Osteocyte (in vitro differentiated cells): Measurements from ENCODE around the gene TAGLN. TPM values are rescaled to one million over a fixed set of nuclear protein-coding genes. Genes with fewer than 3 reads are reported as not detected.

Experiments used
- DNase-seq: peaks from one replicate; pipeline ENCODE4 v3.0.0; 2021; ENCODE audit warnings: mixed read lengths; ENCODE audit not compliant: unreplicated experiment; ENCODE audit errors: extremely low spot score
- H3K27ac Mint-ChIP-seq: one replicate; pipeline ENCODE4 v1.8.0; 2021; ENCODE audit warnings: mild to moderate bottlenecking, mixed read lengths; ENCODE audit not compliant: unreplicated experiment
- H3K27me3 Mint-ChIP-seq: one replicate; pipeline ENCODE4 v1.8.0; 2021; ENCODE audit warnings: mixed read lengths; ENCODE audit not compliant: unreplicated experiment
- H3K36me3 Mint-ChIP-seq: one replicate; pipeline ENCODE4 v1.8.0; 2021; ENCODE audit warnings: mixed read lengths; ENCODE audit not compliant: unreplicated experiment
- H3K4me1 Mint-ChIP-seq: one replicate; pipeline ENCODE4 v1.8.0; 2021; ENCODE audit warnings: mixed read lengths; ENCODE audit not compliant: unreplicated experiment
- H3K4me3 Mint-ChIP-seq: one replicate; pipeline ENCODE4 v1.8.0; 2021; ENCODE audit warnings: mild to moderate bottlenecking, moderate library complexity, mixed read lengths; ENCODE audit not compliant: unreplicated experiment
- H3K9me3 Mint-ChIP-seq: one replicate; pipeline ENCODE4 v1.8.0; 2021; ENCODE audit warnings: mixed read lengths; ENCODE audit not compliant: unreplicated experiment
- CTCF ChIP-seq: fragments of 200-600 bp; sonication (generic); IDR thresholded peaks from 2 replicates; pipeline ENCODE4 v1.5.0; 2021; ENCODE audit warnings: antibody characterized with exemption, mild to moderate bottlenecking, moderate library complexity
- total RNA-seq: library from RNA; stranded (reverse); gene quantifications from 2 replicates; pipeline ENCODE4 v1.2.1, GENCODE V29; 2021

Gene TAGLN
- total RNA-seq, 1 donor from 2014 or later, result 711 TPM

GRCh38 chr11:117232911-117233409 lies 33.8 kb downstream of the TAGLN start:
- Mint-ChIP-seq H3K36me3 (peaks cover 3% of the 10 kb centered on the region), H3K4me3 (peak overlapping the region; percentile 86), H3K27ac (peak overlapping the region; percentile 79), H3K4me1 (peaks cover 35% of the 10 kb centered on the region), H3K27me3 (no peaks in the 10 kb centered on the region), H3K9me3 (no peaks in the 10 kb centered on the region)
- TF ChIP-seq CTCF, result no peak
- no peak for DNase-seq

DNA sequence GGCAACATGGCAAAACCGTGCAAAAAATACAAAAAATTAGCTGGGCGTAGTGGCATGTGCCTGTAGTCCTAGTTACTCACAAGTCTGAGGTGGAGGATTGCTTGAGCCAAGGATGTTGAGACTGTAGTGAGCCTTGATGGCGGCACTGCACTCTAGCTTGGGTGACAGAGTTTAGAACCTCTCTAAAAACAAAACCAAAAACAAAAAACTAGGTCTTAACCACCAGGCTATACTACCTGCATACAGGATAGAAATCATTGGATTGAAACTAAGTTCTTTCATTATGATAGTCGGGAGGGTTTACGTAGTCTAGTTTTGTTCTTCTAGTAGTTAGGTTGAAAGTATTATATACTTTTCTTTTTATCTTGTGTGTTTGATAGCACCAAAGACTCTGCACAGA lies 39.1 kb downstream of the TAGLN start:
- no peak for TF ChIP-seq CTCF
- H3K27ac Mint-ChIP-seq, result no peak overlapping the region
- H3K4me1 Mint-ChIP-seq, result peaks cover 16% of the 10 kb centered on the region
- no peaks in the 10 kb centered on the region for H3K27me3 Mint-ChIP-seq
- no peak overlapping the region for H3K4me3 Mint-ChIP-seq
- H3K36me3 Mint-ChIP-seq, result peaks cover 3% of the 10 kb centered on the region
- H3K9me3 Mint-ChIP-seq, result no peaks in the 10 kb centered on the region
- DNase-seq, result no peak

DNA sequence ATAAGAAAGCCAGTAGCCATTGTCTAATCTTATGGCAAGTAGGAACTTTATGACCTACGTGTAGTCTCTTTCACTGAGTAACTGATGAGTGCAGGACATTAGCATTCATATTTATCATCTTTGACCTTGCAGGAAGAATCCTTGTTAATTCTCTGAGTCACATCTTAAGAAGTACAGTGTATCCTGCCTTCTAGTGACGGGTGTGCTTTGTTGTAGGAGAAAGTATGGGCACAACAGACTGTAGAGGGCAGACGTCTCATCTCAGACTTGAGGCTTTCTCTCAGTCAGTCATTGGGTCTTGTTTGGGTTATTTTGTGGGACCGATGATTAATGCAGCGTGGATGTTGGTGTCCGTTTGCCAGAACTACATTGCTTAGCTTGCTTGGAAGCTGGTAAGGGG lies 40.1 kb downstream of the TAGLN start:
- peak overlapping the region; percentile 3 for H3K27ac Mint-ChIP-seq

DNA sequence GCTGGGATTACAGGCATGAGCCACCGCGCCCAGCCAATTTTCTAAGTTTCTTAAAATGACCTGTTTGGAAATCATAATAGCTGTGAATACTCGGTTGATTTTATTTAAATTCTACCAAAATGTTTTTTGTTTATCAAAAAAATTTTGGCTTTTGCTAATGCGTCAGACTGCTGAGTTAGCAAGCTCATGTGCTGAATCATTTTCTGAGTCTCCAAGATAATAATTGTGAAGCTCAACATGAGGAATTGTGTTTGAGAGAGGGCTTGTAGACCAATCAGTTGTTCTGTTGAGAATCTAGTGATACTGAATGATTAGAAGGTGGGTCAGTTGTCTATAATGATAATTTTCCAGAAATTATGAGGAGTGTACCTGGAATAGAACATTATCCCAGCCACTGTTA lies 49.2 kb downstream of the TAGLN start:
- H3K27ac Mint-ChIP-seq, result no peak overlapping the region
- TF ChIP-seq CTCF, result no peak
- no peaks in the 10 kb centered on the region for H3K27me3 Mint-ChIP-seq
- no peak for DNase-seq
- no peak overlapping the region for H3K4me3 Mint-ChIP-seq
- peaks cover 38% of the 10 kb centered on the region for H3K36me3 Mint-ChIP-seq
- H3K9me3 Mint-ChIP-seq, result no peaks in the 10 kb centered on the region
- H3K4me1 Mint-ChIP-seq, result no peaks in the 10 kb centered on the region

More for the DNA sequence above, 40.1 kb downstream of the TAGLN start:
- peak; percentile 19 for TF ChIP-seq CTCF
- H3K4me3 Mint-ChIP-seq, result no peak overlapping the region
- H3K9me3 Mint-ChIP-seq, result no peaks in the 10 kb centered on the region
- no peaks in the 10 kb centered on the region for H3K27me3 Mint-ChIP-seq
- DNase-seq, result no peak
- H3K4me1 Mint-ChIP-seq, result peaks cover 5% of the 10 kb centered on the region
- H3K36me3 Mint-ChIP-seq, result peaks cover 7% of the 10 kb centered on the region

GRCh38 chr11:117249571-117249970 lies 50.4 kb downstream of the TAGLN start:
- H3K4me3 Mint-ChIP-seq, result no peak overlapping the region
- H3K9me3 Mint-ChIP-seq, result no peaks in the 10 kb centered on the region
- peaks cover 43% of the 10 kb centered on the region for H3K36me3 Mint-ChIP-seq
- no peak for TF ChIP-seq CTCF
- no peaks in the 10 kb centered on the region for H3K4me1 Mint-ChIP-seq
- H3K27me3 Mint-ChIP-seq, result no peaks in the 10 kb centered on the region
- no peak overlapping the region for H3K27ac Mint-ChIP-seq
- no peak for DNase-seq
